Memory B cell (primary cell): ENCODE results near the gene PPP4R3A.
"Not testable (repeated sequence)": the region's sequence is repeated elsewhere in the genome, so short reads cannot be mapped to it uniquely, and the experiment has no call there.

Experiments
- ATAC-seq: fragments of 150-1000 bp; cut with Tn5 transposase; 2 replicates; pipeline ENCODE4 v1.10.0; 2021; ENCODE audit warnings: low read depth, mild to moderate bottlenecking, moderate library complexity
- DNase-seq, 2 donors: peaks; one replicate each; pipeline ENCODE4 v3.0.0; 2022; ENCODE audit warnings: low spot score in 2 of 2
- H3K27ac Mint-ChIP-seq: one replicate; pipeline ENCODE4 v1.8.0; 2022; ENCODE audit warnings: mild to moderate bottlenecking, moderate library complexity, mixed read lengths
- H3K27me3 Mint-ChIP-seq: one replicate; pipeline ENCODE4 v1.8.0; 2022; ENCODE audit warnings: mixed read lengths
- H3K36me3 Mint-ChIP-seq: one replicate; pipeline ENCODE4 v1.8.0; 2022; ENCODE audit warnings: mild to moderate bottlenecking, mixed read lengths
- H3K4me1 Mint-ChIP-seq: one replicate; pipeline ENCODE4 v1.8.0; 2022; ENCODE audit warnings: mixed read lengths
- H3K4me3 Mint-ChIP-seq: one replicate; pipeline ENCODE4 v1.8.0; 2022; ENCODE audit warnings: mild to moderate bottlenecking, moderate library complexity, mixed read lengths
- H3K9me3 Mint-ChIP-seq: one replicate; pipeline ENCODE4 v1.8.0; 2022; ENCODE audit warnings: mixed read lengths

PPP4R3A gene

GRCh38 chr14:91439345-91439744 lies 70.8 kb downstream of the PPP4R3A start:
- Mint-ChIP-seq H3K9me3 (peaks cover 7% of the 10 kb centered on the region), H3K27ac (no peak overlapping the region), H3K4me3 (no peak overlapping the region), H3K4me1 (no peaks in the 10 kb centered on the region), H3K27me3 (peaks cover 4% of the 10 kb centered on the region), H3K36me3 (peaks cover 7% of the 10 kb centered on the region)
- ATAC-seq: no peak
- DNase-seq: no peak

GRCh38 chr14:91438845-91439244 lies 71.3 kb downstream of the PPP4R3A start:
- ATAC-seq (no peak), DNase-seq (no peak)
- Mint-ChIP-seq H3K4me3 (no peak overlapping the region), H3K27ac (no peak overlapping the region), H3K9me3 (peaks cover 7% of the 10 kb centered on the region), H3K36me3 (peaks cover 7% of the 10 kb centered on the region), H3K4me1 (no peaks in the 10 kb centered on the region), H3K27me3 (peaks cover 4% of the 10 kb centered on the region)

- H3K4me1 Mint-ChIP-seq, H3K27me3 Mint-ChIP-seq, DNase-seq, ATAC-seq, H3K36me3 Mint-ChIP-seq, H3K4me3 Mint-ChIP-seq, H3K9me3 Mint-ChIP-seq, H3K27ac Mint-ChIP-seq: not testable (repeated sequence)
Observed at GRCh38 chr14:91436266-91436665, 73.8 kb downstream of the PPP4R3A start.

GRCh38 chr14:91429385-91429784 lies 80.7 kb downstream of the PPP4R3A start:
- Mint-ChIP-seq H3K9me3 (peaks cover 2% of the 10 kb centered on the region), H3K4me1 (peaks cover 9% of the 10 kb centered on the region), H3K27ac (no peak overlapping the region), H3K4me3 (no peak overlapping the region), H3K27me3 (no peaks in the 10 kb centered on the region), H3K36me3 (no peaks in the 10 kb centered on the region)
- DNase-seq (no peak), ATAC-seq (no peak)

GRCh38 chr14:91428931-91429330 lies 81.2 kb downstream of the PPP4R3A start:
- not testable (repeated sequence) for H3K36me3 Mint-ChIP-seq, ATAC-seq, H3K4me3 Mint-ChIP-seq

GRCh38 chr14:91425531-91425944 lies 84.6 kb downstream of the PPP4R3A start:
- not testable (repeated sequence) for H3K27ac Mint-ChIP-seq, H3K4me3 Mint-ChIP-seq, H3K4me1 Mint-ChIP-seq, H3K9me3 Mint-ChIP-seq, H3K27me3 Mint-ChIP-seq, H3K36me3 Mint-ChIP-seq, DNase-seq
- ATAC-seq: peak; percentile 58

More at GRCh38 chr14:91428931-91429330, 81.2 kb downstream of the PPP4R3A start:
- not testable (repeated sequence) for H3K27ac Mint-ChIP-seq, H3K9me3 Mint-ChIP-seq, DNase-seq, H3K4me1 Mint-ChIP-seq, H3K27me3 Mint-ChIP-seq

- Mint-ChIP-seq H3K4me1 (peaks cover 9% of the 10 kb centered on the region), H3K27ac (no peak overlapping the region), H3K9me3 (peaks cover 2% of the 10 kb centered on the region), H3K36me3 (no peaks in the 10 kb centered on the region), H3K27me3 (no peaks in the 10 kb centered on the region), H3K4me3 (no peak overlapping the region)
- ATAC-seq (no peak), DNase-seq (no peak)
Observed at GRCh38 chr14:91424813-91425530, 85.1 kb downstream of the PPP4R3A start.

- H3K4me3 Mint-ChIP-seq: no peak overlapping the region
- peaks cover under 1% of the 10 kb centered on the region for H3K9me3 Mint-ChIP-seq
- no peaks in the 10 kb centered on the region for H3K27me3 Mint-ChIP-seq
- H3K36me3 Mint-ChIP-seq: peaks cover 4% of the 10 kb centered on the region
- no peak for ATAC-seq
- peaks cover 15% of the 10 kb centered on the region for H3K4me1 Mint-ChIP-seq
- H3K27ac Mint-ChIP-seq: no peak overlapping the region
- no peak for DNase-seq
Observed at GRCh38 chr14:91420686-91421085, 89.4 kb downstream of the PPP4R3A start.

- Mint-ChIP-seq H3K27ac (peak overlapping the region; percentile 86), H3K27me3 (no peaks in the 10 kb centered on the region)
Observed at GRCh38 chr14:91419451-91419850, 90.7 kb downstream of the PPP4R3A start.

GRCh38 chr14:91419044-91419397 lies 91.1 kb downstream of the PPP4R3A start:
- Mint-ChIP-seq H3K4me3 (peak overlapping the region; percentile 75), H3K9me3 (no peaks in the 10 kb centered on the region), H3K36me3 (peaks cover 7% of the 10 kb centered on the region), H3K27me3 (no peaks in the 10 kb centered on the region), H3K4me1 (peaks cover 23% of the 10 kb centered on the region), H3K27ac (peak overlapping the region; percentile 86)
- no peak for ATAC-seq
- DNase-seq: no peak

More at GRCh38 chr14:91419451-91419850, 90.7 kb downstream of the PPP4R3A start:
- no peaks in the 10 kb centered on the region for H3K9me3 Mint-ChIP-seq
- no peak overlapping the region for H3K4me3 Mint-ChIP-seq
- no peak for ATAC-seq
- peaks cover 6% of the 10 kb centered on the region for H3K36me3 Mint-ChIP-seq
- peaks cover 19% of the 10 kb centered on the region for H3K4me1 Mint-ChIP-seq
- no peak for DNase-seq

GRCh38 chr14:91418387-91419043 lies 91.6 kb downstream of the PPP4R3A start:
- H3K27ac Mint-ChIP-seq: peak overlapping the region; percentile 86
- DNase-seq (peak; percentile 85 to 96), ATAC-seq (peak; percentile 18)
- peak overlapping the region; percentile 75 for H3K4me3 Mint-ChIP-seq
- peaks cover 27% of the 10 kb centered on the region for H3K4me1 Mint-ChIP-seq
- H3K36me3 Mint-ChIP-seq: peaks cover 11% of the 10 kb centered on the region
- no peaks in the 10 kb centered on the region for H3K9me3 Mint-ChIP-seq
- no peaks in the 10 kb centered on the region for H3K27me3 Mint-ChIP-seq

- DNase-seq: peak; percentile 77 to 91
- H3K4me1 Mint-ChIP-seq: peaks cover 32% of the 10 kb centered on the region
- peak overlapping the region; percentile 86 for H3K27ac Mint-ChIP-seq
- H3K27me3 Mint-ChIP-seq: no peaks in the 10 kb centered on the region
- peak overlapping the region; percentile 75 for H3K4me3 Mint-ChIP-seq
- H3K36me3 Mint-ChIP-seq: peaks cover 13% of the 10 kb centered on the region
- peak; percentile 54 for ATAC-seq
- no peaks in the 10 kb centered on the region for H3K9me3 Mint-ChIP-seq
Observed at GRCh38 chr14:91417983-91418386, 92.1 kb downstream of the PPP4R3A start.

- Mint-ChIP-seq H3K27ac (peak within 1 kb of the TSS; percentile 99), H3K36me3 (peaks cover 16% of the 10 kb centered on the region), H3K27me3 (no peaks in the 10 kb centered on the region), H3K9me3 (no peaks in the 10 kb centered on the region), H3K4me3 (peak within 1 kb of the TSS; percentile 100), H3K4me1 (peaks cover 37% of the 10 kb centered on the region)
- peak; percentile 77 to 81 for DNase-seq
- ATAC-seq: peak; percentile 56
Observed at GRCh38 chr14:91417120-91417982, 92.8 kb downstream of the PPP4R3A start, which contains the start of gene CCDC88C. Gene CCDC88C (minus strand): TSS chr14:91417820. CDS start chr14:91417690, 130 bp downstream.

GRCh38 chr14:91416744-91417119 lies 93.4 kb downstream of the PPP4R3A start:
- Mint-ChIP-seq H3K27me3 (no peaks in the 10 kb centered on the region), H3K27ac (peak overlapping the region; percentile 99), H3K9me3 (no peaks in the 10 kb centered on the region), H3K4me3 (peak overlapping the region; percentile 100), H3K4me1 (peaks cover 39% of the 10 kb centered on the region), H3K36me3 (peaks cover 16% of the 10 kb centered on the region)
- ATAC-seq (no peak), DNase-seq (peak in 1 of 2 donors; percentile 42)
